HG03108 (cell line): ENCODE results near the gene TECTA.

ENCODE experiments used
- ATAC-seq: cut with Tn5 transposase; IDR thresholded peaks from one replicate; pipeline ENCODE4 v1.9.1; 2021; ENCODE audit warnings: moderate library complexity; ENCODE audit not compliant: unreplicated experiment

Gene TECTA, protein sequence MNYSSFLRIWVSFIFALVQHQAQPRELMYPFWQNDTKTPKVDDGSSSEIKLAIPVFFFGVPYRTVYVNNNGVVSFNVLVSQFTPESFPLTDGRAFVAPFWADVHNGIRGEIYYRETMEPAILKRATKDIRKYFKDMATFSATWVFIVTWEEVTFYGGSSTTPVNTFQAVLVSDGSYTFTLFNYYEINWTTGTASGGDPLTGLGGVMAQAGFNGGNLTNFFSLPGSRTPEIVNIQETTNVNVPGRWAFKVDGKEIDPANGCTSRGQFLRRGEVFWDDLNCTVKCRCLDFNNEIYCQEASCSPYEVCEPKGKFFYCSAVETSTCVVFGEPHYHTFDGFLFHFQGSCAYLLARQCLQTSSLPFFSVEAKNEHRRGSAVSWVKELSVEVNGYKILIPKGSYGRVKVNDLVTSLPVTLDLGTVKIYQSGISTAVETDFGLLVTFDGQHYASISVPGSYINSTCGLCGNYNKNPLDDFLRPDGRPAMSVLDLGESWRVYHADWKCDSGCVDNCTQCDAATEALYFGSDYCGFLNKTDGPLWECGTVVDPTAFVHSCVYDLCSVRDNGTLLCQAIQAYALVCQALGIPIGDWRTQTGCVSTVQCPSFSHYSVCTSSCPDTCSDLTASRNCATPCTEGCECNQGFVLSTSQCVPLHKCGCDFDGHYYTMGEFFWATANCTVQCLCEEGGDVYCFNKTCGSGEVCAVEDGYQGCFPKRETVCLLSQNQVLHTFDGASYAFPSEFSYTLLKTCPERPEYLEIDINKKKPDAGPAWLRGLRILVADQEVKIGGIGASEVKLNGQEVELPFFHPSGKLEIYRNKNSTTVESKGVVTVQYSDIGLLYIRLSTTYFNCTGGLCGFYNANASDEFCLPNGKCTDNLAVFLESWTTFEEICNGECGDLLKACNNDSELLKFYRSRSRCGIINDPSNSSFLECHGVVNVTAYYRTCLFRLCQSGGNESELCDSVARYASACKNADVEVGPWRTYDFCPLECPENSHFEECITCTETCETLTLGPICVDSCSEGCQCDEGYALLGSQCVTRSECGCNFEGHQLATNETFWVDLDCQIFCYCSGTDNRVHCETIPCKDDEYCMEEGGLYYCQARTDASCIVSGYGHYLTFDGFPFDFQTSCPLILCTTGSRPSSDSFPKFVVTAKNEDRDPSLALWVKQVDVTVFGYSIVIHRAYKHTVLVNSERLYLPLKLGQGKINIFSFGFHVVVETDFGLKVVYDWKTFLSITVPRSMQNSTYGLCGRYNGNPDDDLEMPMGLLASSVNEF (N-terminal part only)

DNA sequence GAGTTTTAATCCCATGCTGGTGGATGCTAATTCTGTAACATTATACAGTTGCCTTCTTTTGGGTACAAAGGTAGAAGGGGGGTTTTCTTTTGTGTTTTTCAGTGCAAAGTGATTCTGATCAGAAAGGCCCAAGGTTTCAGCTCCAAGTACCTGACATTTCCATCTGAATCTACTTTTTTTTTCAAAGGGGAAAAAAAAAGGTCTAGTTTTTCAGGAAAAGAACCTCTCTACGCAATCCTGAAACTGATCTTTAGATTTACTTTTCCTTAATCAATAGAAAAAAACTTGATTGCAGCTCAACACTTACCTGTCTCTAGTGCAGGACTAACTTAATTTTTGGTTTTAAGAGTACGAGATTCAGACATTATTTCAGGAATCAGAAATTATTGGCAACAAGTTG lies at the start of gene TECTA:
TSS of gene TECTA (plus strand) at position 301 of the 400 bp plus-strand sequence. CDS start 1,423 bp downstream, outside the sequence.
- no peak for ATAC-seq

DNA sequence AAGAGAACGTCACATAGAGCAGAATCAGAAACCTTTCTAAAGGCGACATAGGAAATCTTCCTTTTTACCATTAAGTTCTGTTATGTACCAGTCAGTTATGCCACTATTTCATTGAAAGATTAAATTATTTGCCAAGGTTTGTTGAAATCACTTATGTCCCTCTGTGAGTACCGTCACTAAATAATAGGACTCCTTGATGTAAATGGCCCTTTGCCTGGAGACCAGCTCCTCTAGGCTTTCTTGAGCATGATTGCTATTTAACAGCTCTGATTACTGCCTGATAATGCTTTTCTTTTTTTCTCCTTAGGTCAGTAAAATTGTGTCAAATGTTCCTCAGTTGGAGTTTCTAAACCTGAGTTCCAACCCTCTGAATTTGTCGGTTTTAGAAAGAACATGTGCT lies 47.8 kb upstream of the TECTA start:
- no peak for ATAC-seq

DNA sequence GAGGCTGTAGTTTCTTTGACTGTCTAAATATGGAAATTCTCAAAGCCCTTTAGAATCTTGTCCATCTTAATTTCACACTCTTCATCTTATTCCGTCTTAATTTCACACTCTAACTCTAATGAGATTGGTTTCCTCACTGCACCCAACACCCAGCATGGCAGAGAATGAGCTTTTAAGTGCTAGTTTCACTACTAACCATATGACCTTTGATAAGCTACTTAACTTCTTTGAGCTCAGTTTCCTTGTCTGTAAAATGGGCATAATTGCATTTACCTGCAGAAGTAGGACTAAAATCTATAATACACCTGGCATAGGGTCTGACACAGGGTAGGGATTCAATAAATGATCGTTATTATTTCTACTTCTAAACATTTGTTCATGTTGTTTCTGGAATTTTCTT lies 46.8 kb upstream of the TECTA start:
- ATAC-seq: no peak

DNA sequence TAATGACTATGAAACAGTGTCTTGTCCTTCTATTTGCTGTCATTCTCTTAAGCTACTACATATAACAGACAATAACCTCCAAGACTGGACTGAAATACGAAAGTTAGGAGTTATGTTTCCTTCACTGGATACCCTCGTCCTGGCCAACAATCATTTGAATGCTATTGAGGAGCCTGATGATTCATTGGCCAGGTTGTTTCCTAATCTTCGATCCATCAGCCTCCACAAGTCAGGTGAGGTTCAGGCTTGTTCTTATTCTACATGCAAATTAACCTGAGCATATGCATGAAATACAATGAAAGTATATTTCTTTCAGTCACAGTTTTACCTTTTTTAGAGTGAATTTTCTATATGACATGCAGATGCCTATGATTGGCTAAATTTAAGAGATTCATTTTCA lies 46.0 kb upstream of the TECTA start:
- ATAC-seq: no peak

DNA sequence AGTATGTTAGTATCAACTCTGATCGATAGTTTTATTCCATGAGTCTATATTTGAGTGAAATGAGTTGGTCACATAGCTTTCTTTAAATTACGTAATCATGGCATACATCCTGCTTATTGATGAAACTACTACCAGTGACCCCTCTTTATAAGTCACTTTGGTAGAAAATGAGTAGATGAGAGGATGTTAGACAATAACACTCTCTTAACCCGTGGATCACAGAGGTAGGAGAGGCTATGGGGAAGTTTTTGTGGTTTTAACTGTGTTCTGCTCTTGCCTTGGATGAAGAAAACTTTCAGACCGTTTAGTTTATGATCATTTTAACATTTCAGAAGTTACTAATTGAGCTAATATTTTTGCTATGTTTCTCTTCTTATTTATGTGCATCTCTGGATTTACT lies 43.1 kb upstream of the TECTA start:
- no peak for ATAC-seq

DNA sequence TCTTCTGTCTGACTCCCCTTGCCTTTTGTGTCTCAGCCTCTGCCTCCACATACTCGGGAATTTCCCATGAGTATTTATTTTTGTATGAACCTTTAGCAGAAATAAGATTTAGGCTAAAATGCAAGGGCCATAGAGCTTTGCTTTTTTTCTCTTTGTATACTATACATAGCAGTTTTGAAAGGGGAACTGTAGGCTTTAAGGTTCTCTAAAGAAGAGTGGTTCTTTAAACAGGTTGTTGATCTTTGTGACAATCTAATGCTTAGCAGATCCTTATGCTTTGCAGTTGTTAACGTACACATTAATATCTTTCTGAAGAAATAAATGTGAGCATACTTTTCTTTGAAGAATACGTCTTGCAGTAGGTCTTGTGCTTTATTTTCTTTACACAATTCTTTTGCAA lies 42.1 kb upstream of the TECTA start:
- no peak for ATAC-seq

DNA sequence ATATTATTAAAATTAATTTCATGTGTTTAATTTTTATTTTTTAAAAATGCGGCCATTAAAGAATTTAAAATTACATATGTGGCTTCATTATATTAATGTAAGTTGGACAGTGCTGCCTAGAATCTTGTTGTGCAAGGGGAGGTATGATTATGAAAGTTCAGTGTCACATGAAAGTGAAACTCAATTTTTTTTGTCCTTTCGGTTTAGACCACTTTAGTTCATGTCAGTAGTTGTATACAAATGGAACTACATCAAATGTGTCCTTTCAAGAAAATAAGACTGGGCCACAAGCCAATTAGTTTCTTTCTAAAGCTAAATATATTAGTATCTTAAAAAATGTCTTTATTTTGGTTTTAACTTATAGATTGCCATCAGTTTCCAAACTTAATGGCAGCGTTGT lies 41.4 kb upstream of the TECTA start:
- ATAC-seq: peak; percentile 99

DNA sequence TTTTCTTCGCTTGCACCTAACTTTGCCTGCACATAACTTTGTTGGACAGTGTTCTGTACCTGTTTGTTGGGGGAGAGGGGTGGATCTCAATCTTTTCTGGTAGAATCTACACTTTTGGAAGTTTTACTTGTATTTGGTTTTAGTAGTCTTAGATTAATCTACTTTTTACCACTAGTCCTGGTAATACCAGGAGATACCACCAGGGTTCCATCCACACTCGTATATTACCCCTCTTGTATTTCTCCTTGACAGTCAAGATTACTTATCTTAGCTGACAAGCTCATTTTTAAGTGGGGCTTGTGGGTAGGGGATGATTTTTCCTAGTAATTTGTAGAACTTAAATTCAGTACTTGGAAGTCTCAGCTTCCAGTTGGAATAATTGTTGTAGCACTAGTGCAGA lies 37.3 kb upstream of the TECTA start:
- no peak for ATAC-seq

DNA sequence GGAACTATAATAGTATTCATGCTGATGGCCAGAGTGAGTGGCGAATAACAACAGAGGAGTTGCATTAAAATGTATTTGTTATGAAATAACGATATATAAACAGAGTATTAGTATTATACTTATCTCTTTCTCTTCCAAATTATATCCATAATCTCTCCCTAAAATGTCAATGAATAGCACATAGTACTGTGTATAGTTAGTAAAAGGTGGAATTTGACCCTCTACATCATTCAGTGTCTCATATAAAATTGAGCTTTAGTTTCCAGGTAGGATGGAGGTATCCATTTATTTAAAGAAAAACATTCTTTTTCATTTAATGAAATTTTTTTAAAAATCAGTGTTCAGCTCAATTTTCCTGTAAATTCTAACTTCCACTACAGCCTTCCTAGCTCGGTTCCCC lies 34.4 kb upstream of the TECTA start:
- ATAC-seq: no peak

DNA sequence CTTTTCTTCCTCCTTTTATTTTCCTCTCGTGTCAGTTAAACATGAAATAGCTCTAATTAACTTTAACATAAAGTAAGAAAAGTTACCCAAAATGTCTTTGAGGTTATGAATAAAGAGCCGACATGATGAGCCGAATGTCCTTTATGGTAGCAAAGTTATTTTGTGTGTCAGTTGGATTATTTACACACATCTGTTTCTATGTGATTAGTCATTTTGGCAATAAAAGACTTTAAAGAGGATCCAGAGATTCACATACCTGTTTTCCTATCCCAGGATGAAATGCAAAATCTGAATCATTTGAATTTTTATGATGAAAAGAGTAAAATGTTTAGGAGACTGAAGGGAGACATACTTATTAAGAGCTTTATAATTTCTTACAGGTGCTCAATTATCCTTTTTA lies 34.0 kb upstream of the TECTA start:
- ATAC-seq: no peak

DNA sequence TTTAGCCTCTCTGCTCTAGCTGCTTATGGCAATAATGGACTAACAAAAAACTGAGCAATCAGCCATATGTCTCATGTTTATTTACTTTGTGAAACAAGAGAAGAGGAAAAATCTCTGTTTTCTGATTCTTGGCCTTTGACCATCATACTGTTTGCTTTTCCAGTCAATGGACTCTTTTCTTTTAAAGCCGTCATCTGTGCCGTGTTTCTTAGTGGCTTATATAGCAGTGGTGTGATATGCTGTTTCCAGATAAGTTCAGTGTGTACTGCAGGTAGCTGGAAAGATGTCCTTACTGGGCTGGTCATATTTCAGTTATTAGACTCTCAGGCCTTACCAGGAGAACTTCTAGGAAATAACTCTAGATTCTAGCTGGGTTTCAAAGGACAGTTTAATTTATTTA lies 33.6 kb upstream of the TECTA start:
- no peak for ATAC-seq

DNA sequence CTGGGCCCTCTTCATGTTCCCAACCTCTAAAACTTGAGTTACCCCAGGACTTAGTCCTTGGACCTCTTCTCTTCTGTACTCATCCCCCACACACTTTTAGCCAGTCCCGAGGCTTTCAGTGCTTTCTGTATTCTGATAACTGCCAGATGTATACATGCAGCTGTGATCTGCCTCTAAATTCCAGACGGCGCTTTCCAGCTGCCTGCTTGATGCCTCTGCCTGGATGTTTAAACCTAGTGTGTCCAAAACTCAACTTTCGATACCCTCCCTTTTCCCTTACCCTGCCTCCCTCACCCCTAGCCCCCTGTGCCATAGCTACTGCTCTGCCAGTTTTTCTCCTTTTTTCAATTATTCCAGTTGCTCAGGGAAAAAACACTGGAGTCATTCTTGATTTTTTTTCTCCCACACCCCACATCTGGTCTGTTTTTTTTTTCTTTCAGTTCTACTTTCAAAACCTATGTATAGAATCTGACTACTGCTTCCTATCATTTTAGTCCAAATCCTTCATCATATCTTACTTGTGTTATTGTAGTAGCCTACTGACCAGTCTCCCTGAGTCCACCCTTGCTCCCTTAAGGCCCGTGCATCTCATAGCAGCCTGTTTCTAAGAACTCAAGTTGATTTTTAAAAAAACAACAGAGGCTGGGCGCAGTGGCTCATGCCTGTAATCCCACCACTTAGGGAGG lies 32.9 kb upstream of the TECTA start:
- ATAC-seq: no peak

DNA sequence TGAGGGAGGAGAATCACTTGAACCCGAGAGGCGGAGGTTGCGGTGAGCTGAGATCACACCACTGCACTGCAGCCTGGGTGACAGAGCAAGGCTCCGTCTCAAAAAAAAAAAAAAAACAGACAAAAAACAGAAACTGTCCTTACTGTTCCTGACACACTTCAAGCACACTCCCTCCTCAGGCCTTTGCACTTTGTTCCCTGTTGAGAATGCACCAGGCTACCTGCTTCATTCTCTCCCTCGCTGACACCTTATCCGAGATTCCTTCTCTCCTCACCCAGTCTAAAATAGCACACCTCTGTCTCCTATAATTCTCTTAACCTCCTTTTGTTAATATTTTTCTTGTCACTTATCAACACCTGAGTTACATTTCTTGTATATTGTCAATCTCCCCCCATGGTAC lies 32.3 kb upstream of the TECTA start:
- ATAC-seq: no peak

DNA sequence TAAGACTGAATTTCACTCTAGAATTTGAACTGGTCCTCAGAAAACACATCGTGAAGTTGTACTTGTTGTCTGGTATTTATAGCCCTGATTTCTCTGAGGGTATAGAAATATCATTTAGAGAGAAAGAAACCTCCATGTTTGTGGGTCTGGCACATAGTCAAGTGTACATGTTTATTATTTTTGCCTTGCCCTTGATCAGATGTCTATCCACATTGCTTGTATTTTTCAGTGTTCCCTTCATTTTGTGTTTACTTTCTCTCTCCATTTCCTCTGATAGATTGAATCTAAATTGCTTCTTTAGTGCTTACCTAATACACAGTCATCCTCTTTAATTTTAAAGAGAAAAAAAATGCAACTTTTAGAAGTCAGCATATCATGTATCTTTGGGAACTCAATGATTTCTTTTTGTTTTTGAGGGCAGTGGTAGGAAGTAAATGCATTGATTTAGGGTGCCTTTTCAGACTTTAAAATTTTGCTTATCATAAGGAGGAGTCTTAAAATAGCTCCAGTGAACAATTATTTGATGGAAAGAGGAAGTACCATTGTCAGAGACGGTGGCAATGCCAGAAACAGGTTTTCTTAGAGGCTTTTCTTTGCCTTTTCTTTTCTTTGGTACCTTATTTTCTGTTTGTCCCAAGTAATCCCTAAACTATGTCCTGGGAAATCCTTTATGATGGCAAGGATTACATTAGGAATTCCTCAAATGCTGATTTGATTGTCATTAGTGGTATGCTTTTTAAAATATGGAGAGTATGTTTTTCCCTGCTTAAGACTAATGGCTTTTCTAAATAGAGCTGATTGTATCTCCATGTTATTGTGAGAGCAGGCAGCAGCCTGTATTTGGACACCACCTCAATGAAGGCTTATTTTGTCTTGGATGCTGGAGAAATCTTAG lies 29.8 kb upstream of the TECTA start:
- no peak for ATAC-seq

DNA sequence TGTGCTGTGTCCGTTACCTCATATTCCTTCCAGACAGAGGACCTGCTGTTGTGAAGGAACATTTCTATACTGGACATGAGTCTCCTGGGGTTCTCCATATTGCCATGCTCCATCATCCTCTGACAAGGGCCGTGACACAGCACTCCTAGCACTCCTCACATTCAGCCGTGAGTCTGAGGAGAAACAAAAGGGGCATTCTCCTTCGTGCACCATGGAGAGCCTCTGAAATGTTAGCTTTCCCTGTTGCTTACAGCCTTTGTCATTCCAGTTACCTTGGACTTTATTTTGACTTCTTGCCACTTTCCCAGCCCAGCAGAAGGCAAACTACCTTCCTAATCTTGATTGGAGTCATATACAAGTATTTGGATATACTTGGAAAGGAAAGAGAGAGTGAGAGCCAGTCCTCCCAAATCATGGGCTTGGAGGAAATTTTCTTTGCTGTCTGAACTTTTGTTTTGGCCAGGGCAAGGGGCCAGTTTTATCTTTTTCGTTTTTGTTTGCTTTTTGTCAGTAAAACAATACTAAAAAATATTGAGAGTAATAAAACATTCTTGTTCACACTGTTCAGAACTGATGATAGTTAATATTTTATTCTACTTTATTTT lies 29.1 kb upstream of the TECTA start:
- ATAC-seq: no peak

DNA sequence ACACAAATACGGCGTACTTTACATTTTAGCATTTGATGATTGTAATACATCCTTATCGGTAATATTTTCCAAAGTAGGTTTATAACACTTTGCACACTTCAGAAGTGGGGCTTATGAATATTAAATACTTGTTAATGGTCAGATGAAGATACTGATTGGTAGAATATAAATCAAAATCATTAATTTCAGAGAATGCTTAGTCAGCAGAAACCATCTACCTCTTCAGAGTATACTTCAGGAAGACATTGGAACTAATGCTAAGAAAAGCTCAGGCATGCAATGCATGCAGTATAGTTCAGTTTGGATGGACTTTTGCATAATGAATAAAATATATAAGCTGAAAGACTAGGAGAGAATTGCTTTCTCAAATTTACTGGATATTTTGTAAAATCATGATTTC lies 19.7 kb upstream of the TECTA start:
- no peak for ATAC-seq

DNA sequence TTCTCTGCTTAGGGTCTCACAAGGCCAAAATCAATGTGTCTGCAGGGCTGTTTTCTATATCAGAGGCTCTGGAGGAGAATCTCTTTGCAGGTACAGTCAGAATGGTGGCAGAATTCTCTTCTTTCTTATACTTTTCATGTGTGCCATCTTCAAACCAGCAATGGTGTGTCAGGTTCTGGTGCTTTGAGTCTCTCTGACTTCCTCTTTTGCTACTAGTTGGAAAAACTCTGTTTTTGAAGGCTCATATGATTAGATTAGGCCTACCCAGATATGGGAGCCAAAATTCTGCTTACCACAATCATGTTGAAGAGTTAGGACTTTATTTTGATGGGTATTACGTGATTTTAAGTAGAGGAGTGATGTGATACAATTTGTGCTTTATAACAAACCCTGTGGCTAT lies 18.8 kb upstream of the TECTA start:
- ATAC-seq: no peak

DNA sequence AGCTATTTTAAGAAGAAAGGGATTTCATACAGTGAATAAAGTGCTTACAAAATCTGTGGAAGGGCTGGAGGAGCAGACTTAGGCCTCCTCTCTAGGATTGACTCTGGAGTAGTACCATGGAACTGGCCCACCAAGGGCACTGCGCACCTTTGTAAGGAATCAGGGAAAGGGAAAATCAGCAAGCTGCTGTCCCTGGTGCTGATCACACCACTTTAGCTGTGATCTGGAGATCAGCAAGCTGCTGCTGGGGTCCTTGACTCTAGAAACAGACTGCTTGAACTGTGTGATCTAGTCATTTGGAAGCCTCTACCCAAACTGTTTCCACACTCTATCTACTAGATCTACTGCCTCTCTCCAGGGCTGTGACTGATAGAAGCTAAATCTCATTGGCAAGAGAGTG lies 18.4 kb upstream of the TECTA start:
- no peak for ATAC-seq

DNA sequence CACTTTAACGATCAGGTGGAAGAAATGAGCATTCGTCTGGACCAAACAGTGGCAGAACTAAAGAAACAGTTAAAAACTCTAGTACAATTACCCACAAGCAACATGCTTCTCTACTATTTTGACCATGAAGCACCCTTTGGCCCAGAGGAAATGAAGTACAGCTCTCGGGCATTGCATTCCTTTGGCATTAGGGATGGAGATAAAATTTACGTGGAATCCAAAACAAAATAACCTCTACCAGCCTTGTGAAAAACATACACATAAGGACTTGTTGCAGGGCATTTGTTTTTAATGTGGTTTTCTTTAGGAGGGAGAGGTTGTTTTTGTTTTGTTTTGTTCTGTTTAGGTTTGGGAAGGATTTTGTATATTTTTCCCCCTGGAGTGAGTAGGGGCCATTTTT lies 14.2 kb upstream of the TECTA start:
- ATAC-seq: no peak
